Progenitor cell of endocrine pancreas (in vitro differentiated cells): ENCODE measurements around the gene PCARE. TPM values are rescaled to one million over a fixed set of nuclear protein-coding genes. Genes with fewer than 3 reads are reported as not detected.

Source experiments
- DNase-seq: peaks from one replicate; pipeline ENCODE4 v3.0.0; 2021; ENCODE audit warnings: low spot score; ENCODE audit not compliant: unreplicated experiment
- H3K27ac Mint-ChIP-seq: 2 replicates; pipeline ENCODE4 v1.8.0; 2021; ENCODE audit warnings: mild to moderate bottlenecking, moderate library complexity, mixed read lengths
- H3K27me3 Mint-ChIP-seq: 2 replicates; pipeline ENCODE4 v1.8.0; 2021; ENCODE audit warnings: mixed read lengths
- H3K36me3 Mint-ChIP-seq: 2 replicates; pipeline ENCODE4 v1.8.0; 2022; ENCODE audit warnings: mixed read lengths; ENCODE audit not compliant: insufficient read depth
- H3K4me1 Mint-ChIP-seq: 2 replicates; pipeline ENCODE4 v1.8.0; 2021; ENCODE audit warnings: low read depth, mixed read lengths
- H3K4me3 Mint-ChIP-seq: 2 replicates; pipeline ENCODE4 v1.8.0; 2021; ENCODE audit warnings: low read depth, mild to moderate bottlenecking, moderate library complexity, mixed read lengths
- H3K9me3 Mint-ChIP-seq: 2 replicates; pipeline ENCODE4 v1.8.0; 2021; ENCODE audit warnings: low read depth, mixed read lengths
- total RNA-seq: library from RNA; stranded (reverse); gene quantifications from 2 replicates; pipeline ENCODE4 v1.2.1, GENCODE V29; 2021
- TF ChIP-seq, protein P1 (sequence below): fragments of 200-600 bp; sonication (generic); IDR thresholded peaks from one replicate; pipeline ENCODE4 v1.5.0; 2021; ENCODE audit warnings: antibody characterized with exemption, mild to moderate bottlenecking; ENCODE audit not compliant: unreplicated experiment

PCARE gene
- total RNA-seq, 1 donor from 2014 or later = not detected

DNA sequence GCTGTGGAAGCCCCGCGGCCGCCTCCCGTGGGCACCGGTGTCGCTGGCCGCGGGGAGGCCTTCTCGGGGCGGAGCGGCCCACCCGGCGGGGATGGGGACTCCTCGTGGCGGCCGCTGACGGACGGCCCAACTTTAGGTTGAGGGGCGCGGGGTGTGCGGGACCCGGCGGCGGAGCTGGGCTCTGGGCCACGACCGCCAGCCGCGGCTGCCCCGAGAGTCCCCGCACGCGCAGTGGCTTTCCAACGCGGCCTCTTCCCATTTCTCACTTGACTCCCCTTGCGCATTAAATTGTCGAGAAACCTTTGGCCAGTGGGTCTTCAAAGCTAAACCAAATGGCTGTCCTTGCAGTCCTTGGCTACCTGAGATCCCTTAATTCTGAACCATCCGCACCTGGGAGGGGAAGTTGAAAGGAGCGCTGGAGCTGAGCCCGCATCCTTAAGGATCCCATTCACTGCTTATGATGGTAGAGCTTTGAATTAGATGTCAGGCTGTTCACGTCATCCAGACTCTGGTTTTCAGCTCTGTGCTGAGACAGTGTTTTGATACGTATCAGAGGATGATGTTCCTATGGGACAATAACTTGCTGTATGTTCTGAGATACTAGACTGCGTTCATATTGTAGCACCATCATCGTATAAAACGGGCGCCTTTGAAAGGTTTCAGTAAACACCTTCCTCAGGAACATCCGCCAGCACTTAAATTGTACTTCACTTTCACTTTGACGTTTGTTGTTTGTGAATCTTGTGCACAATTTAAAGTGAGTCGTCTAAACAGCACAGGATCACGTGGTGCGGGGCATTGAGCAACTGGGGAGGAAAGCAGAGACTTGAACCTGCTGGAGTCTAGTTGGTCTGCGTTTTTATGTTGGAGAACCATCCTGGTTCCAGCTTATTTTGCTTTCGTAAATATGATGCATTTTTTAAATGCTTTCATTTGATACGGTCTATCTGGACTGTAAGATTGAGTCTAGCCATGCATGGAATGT, 41.8 kb upstream of the PCARE start:
- Mint-ChIP-seq H3K4me1 (peaks cover 5% of the 10 kb centered on the region), H3K36me3 (no peaks in the 10 kb centered on the region), H3K27me3 (peaks cover 29% of the 10 kb centered on the region), H3K27ac (peak overlapping the region; percentile 84), H3K9me3 (no peaks in the 10 kb centered on the region), H3K4me3 (peak overlapping the region; percentile 86)
- peak; percentile 17 for DNase-seq
- TF ChIP-seq, protein P1, sequence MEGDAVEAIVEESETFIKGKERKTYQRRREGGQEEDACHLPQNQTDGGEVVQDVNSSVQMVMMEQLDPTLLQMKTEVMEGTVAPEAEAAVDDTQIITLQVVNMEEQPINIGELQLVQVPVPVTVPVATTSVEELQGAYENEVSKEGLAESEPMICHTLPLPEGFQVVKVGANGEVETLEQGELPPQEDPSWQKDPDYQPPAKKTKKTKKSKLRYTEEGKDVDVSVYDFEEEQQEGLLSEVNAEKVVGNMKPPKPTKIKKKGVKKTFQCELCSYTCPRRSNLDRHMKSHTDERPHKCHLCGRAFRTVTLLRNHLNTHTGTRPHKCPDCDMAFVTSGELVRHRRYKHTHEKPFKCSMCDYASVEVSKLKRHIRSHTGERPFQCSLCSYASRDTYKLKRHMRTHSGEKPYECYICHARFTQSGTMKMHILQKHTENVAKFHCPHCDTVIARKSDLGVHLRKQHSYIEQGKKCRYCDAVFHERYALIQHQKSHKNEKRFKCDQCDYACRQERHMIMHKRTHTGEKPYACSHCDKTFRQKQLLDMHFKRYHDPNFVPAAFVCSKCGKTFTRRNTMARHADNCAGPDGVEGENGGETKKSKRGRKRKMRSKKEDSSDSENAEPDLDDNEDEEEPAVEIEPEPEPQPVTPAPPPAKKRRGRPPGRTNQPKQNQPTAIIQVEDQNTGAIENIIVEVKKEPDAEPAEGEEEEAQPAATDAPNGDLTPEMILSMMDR = no peak

DNA sequence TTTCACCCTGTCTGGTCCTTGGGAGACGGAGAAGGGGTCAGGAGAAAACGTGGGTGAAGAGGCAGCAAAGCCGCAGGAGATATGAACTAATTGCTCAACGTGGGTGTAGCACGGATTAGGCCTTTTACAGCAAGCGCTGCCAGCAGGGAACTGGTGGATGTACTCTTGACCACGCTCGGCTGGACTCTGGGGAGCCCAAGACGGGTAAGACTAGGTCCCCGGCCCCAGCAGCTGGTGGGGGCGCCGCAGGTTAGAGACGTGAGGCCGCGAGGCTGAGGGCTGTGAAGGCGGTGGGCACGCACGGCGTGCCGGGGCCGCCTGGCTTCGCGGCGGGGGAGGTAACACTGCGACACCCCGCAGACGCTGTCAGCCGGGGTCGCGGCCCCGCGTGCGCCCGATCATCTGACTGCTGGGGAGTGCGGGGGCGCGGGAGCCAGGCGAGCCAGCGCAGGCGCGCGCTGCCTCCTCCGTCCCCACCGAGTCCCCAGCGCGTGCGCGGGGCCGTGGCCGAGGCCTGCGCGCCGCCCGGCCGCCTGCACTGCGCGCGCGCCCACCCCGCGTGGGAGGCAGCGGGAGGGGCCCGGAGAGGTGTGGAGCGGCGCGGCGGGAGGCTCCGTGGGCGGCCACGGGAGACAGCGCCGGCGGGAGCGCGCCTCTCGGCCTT, 40.8 kb upstream of the PCARE start, which contains the start of gene CLIP4:
CLIP4 (plus strand) TSS at position 470 of the 664 bp plus-strand sequence. CDS start 5,974 bp downstream, outside the sequence.
- TF ChIP-seq, protein P1 = no peak
- Mint-ChIP-seq H3K27ac (peak within 1 kb of the TSS; percentile 84), H3K4me3 (peak within 1 kb of the TSS; percentile 86), H3K4me1 (peaks cover 5% of the 10 kb centered on the region), H3K27me3 (peaks cover 30% of the 10 kb centered on the region), H3K9me3 (no peaks in the 10 kb centered on the region), H3K36me3 (no peaks in the 10 kb centered on the region)
- DNase-seq = peak; percentile 44

DNA sequence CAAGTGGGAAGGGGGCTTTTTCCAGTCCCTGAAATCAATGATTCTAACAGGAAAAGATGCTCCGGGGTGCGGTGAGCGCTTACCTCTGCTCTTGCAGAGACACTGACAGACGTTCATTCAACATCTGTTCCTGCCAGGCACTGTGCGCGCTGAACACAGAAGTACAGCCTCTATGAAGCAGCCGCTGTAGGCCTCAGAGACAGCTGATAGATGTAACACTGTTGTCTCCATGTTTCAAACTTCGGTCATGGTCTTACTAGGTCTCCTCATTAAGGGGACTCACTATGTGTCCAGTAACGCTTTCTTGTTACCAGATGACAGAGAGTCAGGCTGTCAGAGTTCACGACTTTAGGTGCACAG, 40.2 kb upstream of the PCARE start:
- H3K9me3 Mint-ChIP-seq = no peaks in the 10 kb centered on the region
- no peak for DNase-seq
- H3K36me3 Mint-ChIP-seq = no peaks in the 10 kb centered on the region
- H3K27ac Mint-ChIP-seq = peak overlapping the region; percentile 72
- H3K4me1 Mint-ChIP-seq = peaks cover 5% of the 10 kb centered on the region
- peaks cover 30% of the 10 kb centered on the region for H3K27me3 Mint-ChIP-seq
- TF ChIP-seq, protein P1 = no peak
- peak overlapping the region; percentile 72 for H3K4me3 Mint-ChIP-seq

DNA sequence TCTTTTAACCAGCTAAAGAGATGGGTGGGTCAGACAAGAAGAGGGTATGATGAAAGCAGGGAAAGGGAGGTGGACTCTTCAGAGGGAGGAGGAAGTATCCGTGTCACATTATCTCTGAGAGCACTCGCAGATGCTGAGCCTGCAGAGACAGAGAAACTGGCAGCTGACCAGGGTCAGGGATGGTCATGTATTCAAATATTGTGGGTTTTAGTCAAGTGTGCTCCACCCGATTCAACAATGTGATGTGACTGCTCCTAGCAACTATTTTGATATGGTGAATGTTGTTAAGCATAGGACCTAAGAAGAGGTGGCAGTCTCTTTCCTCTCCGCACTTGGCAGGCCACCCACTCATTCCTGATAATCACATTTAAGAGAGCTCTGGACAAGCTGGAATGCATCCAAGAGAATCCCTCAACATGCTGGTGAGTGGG, 39.6 kb upstream of the PCARE start:
- Mint-ChIP-seq H3K27ac (no peak overlapping the region), H3K36me3 (no peaks in the 10 kb centered on the region), H3K4me3 (peak overlapping the region; percentile 72), H3K9me3 (no peaks in the 10 kb centered on the region), H3K27me3 (peaks cover 30% of the 10 kb centered on the region), H3K4me1 (peaks cover 5% of the 10 kb centered on the region)
- TF ChIP-seq, protein P1 = no peak
- no peak for DNase-seq

DNA sequence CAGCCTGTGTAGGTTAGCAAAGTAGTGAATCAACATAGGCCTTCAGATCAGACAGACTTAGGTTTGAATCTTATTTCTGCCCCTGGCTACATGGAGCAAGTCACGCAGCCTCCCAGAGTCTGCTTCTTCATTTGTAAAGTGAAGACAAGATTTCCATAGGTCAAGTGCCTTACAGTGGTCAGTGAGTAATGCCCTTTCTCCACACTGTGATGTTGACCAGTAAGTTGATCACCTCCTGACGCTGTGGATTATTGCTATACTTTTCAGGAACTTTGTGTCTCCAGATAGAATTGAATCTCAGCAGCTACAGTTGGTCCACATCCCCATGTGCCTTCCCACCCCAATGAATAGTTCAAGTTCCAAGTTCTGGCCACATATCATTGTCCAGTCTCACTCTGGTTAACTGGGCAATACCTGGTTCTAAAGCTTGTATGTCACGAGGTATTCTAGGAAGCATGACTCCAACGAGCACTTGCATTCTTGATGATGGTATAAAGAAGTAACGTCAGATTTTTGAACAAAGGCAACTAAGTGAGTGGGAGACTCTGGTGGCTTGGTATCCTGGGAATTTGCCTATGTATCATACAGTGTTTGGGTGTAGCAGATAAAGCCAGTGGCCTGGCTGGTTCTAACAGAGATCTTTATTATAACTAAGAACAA, 38.8 kb upstream of the PCARE start:
- DNase-seq = no peak
- TF ChIP-seq, protein P1 = no peak
- peak overlapping the region; percentile 8 for H3K4me3 Mint-ChIP-seq
- H3K4me1 Mint-ChIP-seq = peaks cover 5% of the 10 kb centered on the region
- H3K27ac Mint-ChIP-seq = no peak overlapping the region
- no peaks in the 10 kb centered on the region for H3K9me3 Mint-ChIP-seq
- no peaks in the 10 kb centered on the region for H3K36me3 Mint-ChIP-seq
- peaks cover 30% of the 10 kb centered on the region for H3K27me3 Mint-ChIP-seq
